MM.1S (cell line): ENCODE measurements around the gene IQCM.

Experiments used
- DNase-seq: peaks from one replicate; pipeline ENCODE4 v3.0.0-alpha.2; 2015
- H2AFZ ChIP-seq: fragments of 300-600 bp; sonication (generic); 2 replicates; pipeline ENCODE4 v1.6.0; 2016; ENCODE audit warnings: antibody characterized with exemption, low read length
- H3F3A ChIP-seq: fragments of 300-600 bp; sonication (generic); 2 replicates; pipeline ENCODE4 v1.6.1; 2016; ENCODE audit warnings: mild to moderate bottlenecking, antibody characterized with exemption, low read length, moderate library complexity, mixed read lengths; ENCODE audit not compliant: insufficient read depth
- H3K27ac ChIP-seq: fragments of 300-600 bp; sonication (generic); 2 replicates; pipeline ENCODE4 v1.5.1; 2016; ENCODE audit warnings: mild to moderate bottlenecking, low read length
- H3K27me3 ChIP-seq: fragments of 300-600 bp; sonication (generic); replicated peaks from 2 replicates; pipeline ENCODE4 v1.6.0; 2016; ENCODE audit warnings: low read length; ENCODE audit not compliant: insufficient read depth
- H3K36me3 ChIP-seq: fragments of 300-600 bp; sonication (generic); replicated peaks from 2 replicates; pipeline ENCODE4 v1.6.1; 2016; ENCODE audit warnings: mild to moderate bottlenecking, low read length, mixed read lengths; ENCODE audit not compliant: insufficient read depth
- H3K4me1 ChIP-seq: fragments of 300-600 bp; sonication (generic); 2 replicates; pipeline ENCODE4 v1.6.1; 2016; ENCODE audit warnings: low read length, mixed read lengths
- H3K4me2 ChIP-seq: fragments of 300-600 bp; sonication (generic); 2 replicates; pipeline ENCODE4 v1.6.0; 2016; ENCODE audit warnings: low read depth, low read length
- H3K4me3 ChIP-seq: fragments of 300-600 bp; sonication (generic); 2 replicates; pipeline ENCODE4 v1.5.1; 2016; ENCODE audit warnings: low read length, mixed read lengths
- H3K79me2 ChIP-seq: fragments of 300-600 bp; sonication (generic); 2 replicates; pipeline ENCODE4 v1.6.1; 2016; ENCODE audit warnings: mixed run types, low read length, mixed read lengths
- H3K9ac ChIP-seq: fragments of 300-600 bp; sonication (generic); 2 replicates; pipeline ENCODE4 v1.6.1; 2016; ENCODE audit warnings: low read length, mixed read lengths
- H3K9me2 ChIP-seq: fragments of 300-600 bp; sonication (generic); replicated peaks from 2 replicates; pipeline ENCODE4 v1.6.1; 2016; ENCODE audit warnings: mild to moderate bottlenecking, low read length, mixed read lengths; ENCODE audit not compliant: insufficient read depth
- H3K9me3 ChIP-seq: fragments of 300-600 bp; sonication (generic); replicated peaks from 2 replicates; pipeline ENCODE4 v1.6.1; 2016; ENCODE audit warnings: mild to moderate bottlenecking, low read length, mixed read lengths; ENCODE audit not compliant: insufficient read depth
- H4K20me1 ChIP-seq: fragments of 300-600 bp; sonication (generic); 2 replicates; pipeline ENCODE4 v1.6.1; 2016; ENCODE audit warnings: mild to moderate bottlenecking, low read length, moderate library complexity, mixed read lengths; ENCODE audit not compliant: insufficient read depth
- CTCF ChIP-seq: fragments of 300-600 bp; sonication (generic); IDR thresholded peaks from 2 replicates; pipeline ENCODE4 v1.5.1; 2016; ENCODE audit warnings: antibody characterized with exemption, low read length, mixed read lengths
- EZH2 ChIP-seq: fragments of 300-600 bp; sonication (generic); optimal IDR thresholded peaks from 2 replicates; pipeline ENCODE3; 2017; ENCODE audit warnings: low read depth, mild to moderate bottlenecking, antibody characterized with exemption, low read length, mixed read lengths
- EZH2phosphoT487 ChIP-seq: fragments of 300-600 bp; sonication (generic); IDR thresholded peaks from 2 replicates; pipeline ENCODE4 v1.6.1; 2018; ENCODE audit warnings: antibody characterized with exemption, low read length

The IQCM gene

GRCh38 chr4:149707862-149708261 is 107.8 kb downstream of the IQCM start:
- Histone ChIP-seq H3K79me2 (no peaks in the 10 kb centered on the region), H3K9me3 (no peaks in the 10 kb centered on the region), H3K27me3 (no peaks in the 10 kb centered on the region), H2AFZ (no peak overlapping the region), H3K4me2 (no peak overlapping the region), H3K9me2 (no peaks in the 10 kb centered on the region), H3K36me3 (no peaks in the 10 kb centered on the region), H3K27ac (no peak overlapping the region), H3K4me1 (no peaks in the 10 kb centered on the region), H4K20me1 (no peaks in the 10 kb centered on the region), H3K4me3 (no peak overlapping the region), H3K9ac (no peak overlapping the region), H3F3A (no peaks in the 10 kb centered on the region)
- DNase-seq: no peak
- TF ChIP-seq CTCF: no peak
- no peak for TF ChIP-seq EZH2phosphoT487
- no peak for TF ChIP-seq EZH2

GRCh38 chr4:149706942-149707341 is 108.7 kb downstream of the IQCM start:
- Histone ChIP-seq H3F3A (no peaks in the 10 kb centered on the region), H3K9ac (no peak overlapping the region), H3K79me2 (no peaks in the 10 kb centered on the region), H4K20me1 (no peaks in the 10 kb centered on the region), H3K27me3 (no peaks in the 10 kb centered on the region), H3K4me2 (no peak overlapping the region), H3K36me3 (no peaks in the 10 kb centered on the region), H3K9me3 (no peaks in the 10 kb centered on the region), H2AFZ (no peak overlapping the region), H3K27ac (no peak overlapping the region), H3K4me3 (no peak overlapping the region), H3K4me1 (0 out of 2 replicates have a peak, but pooled peaks cover 4% of the 10 kb centered on the region), H3K9me2 (no peaks in the 10 kb centered on the region)
- no peak for DNase-seq
- TF ChIP-seq CTCF: no peak
- no peak for TF ChIP-seq EZH2phosphoT487
- TF ChIP-seq EZH2: no peak

GRCh38 chr4:149702414-149703293 is 113.0 kb downstream of the IQCM start:
- no peaks in the 10 kb centered on the region for H3F3A ChIP-seq
- H3K27me3 ChIP-seq: no peaks in the 10 kb centered on the region
- TF ChIP-seq EZH2: no peak
- no peaks in the 10 kb centered on the region for H3K9me2 ChIP-seq
- no peaks in the 10 kb centered on the region for H4K20me1 ChIP-seq
- 0 out of 2 replicates have a peak, but pooled peaks cover 5% of the 10 kb centered on the region for H3K4me1 ChIP-seq
- H3K79me2 ChIP-seq: no peaks in the 10 kb centered on the region
- H3K4me2 ChIP-seq: no peak overlapping the region
- no peak overlapping the region for H2AFZ ChIP-seq
- no peak overlapping the region for H3K27ac ChIP-seq
- no peak overlapping the region for H3K4me3 ChIP-seq
- DNase-seq: peak; percentile 37
- no peak overlapping the region for H3K9ac ChIP-seq
- H3K9me3 ChIP-seq: no peaks in the 10 kb centered on the region
- no peaks in the 10 kb centered on the region for H3K36me3 ChIP-seq
